Parathyroid adenoma (tissue), 2 donors: Measurements from ENCODE around the gene EIF2B2.

Source experiments
- H2AFZ ChIP-seq: fragments of 300-600 bp; sonication (generic); one replicate; pipeline ENCODE4 v1.7.0; 2017; ENCODE audit warnings: antibody characterized with exemption, mild to moderate bottlenecking
- H3K27ac ChIP-seq: fragments of 300-600 bp; sonication (generic); one replicate; pipeline ENCODE4 v1.7.0; 2017
- H3K27me3 ChIP-seq: fragments of 300-600 bp; sonication (generic); one replicate; pipeline ENCODE4 v1.7.0; 2017; ENCODE audit warnings: low read length; ENCODE audit not compliant: control insufficient read depth, insufficient read depth
- H3K36me3 ChIP-seq: fragments of 300-600 bp; sonication (generic); one replicate; pipeline ENCODE4 v1.7.0; 2017; ENCODE audit warnings: low read length; ENCODE audit not compliant: control insufficient read depth, insufficient read depth
- H3K4me1 ChIP-seq: fragments of 300-600 bp; sonication (generic); one replicate; pipeline ENCODE4 v1.7.0; 2017; ENCODE audit warnings: control low read depth
- H3K4me2 ChIP-seq: fragments of 300-600 bp; sonication (generic); one replicate; pipeline ENCODE4 v1.7.0; 2017; ENCODE audit warnings: low read length
- H3K4me3 ChIP-seq: fragments of 300-600 bp; sonication (generic); one replicate; pipeline ENCODE4 v1.7.0; 2017; ENCODE audit warnings: low read depth, low read length
- H3K79me2 ChIP-seq: fragments of 300-600 bp; sonication (generic); one replicate; pipeline ENCODE4 v1.7.0; 2017; ENCODE audit warnings: control low read depth
- H3K9ac ChIP-seq: fragments of 300-600 bp; sonication (generic); one replicate; pipeline ENCODE4 v1.7.0; 2017; ENCODE audit warnings: mild to moderate bottlenecking
- H3K9me3 ChIP-seq: fragments of 300-600 bp; sonication (generic); one replicate; pipeline ENCODE4 v1.7.0; 2017; ENCODE audit warnings: low read length; ENCODE audit not compliant: control insufficient read depth
- CTCF ChIP-seq: fragments of 300-600 bp; sonication (generic); IDR thresholded peaks from one replicate; pipeline ENCODE4 v1.7.0; 2017; ENCODE audit warnings: antibody characterized with exemption, mild to moderate bottlenecking
- donor health status: primary hyperparathyroidism.

The EIF2B2 gene

GRCh38 chr14:75010472-75011093 lies 7.9 kb downstream of the EIF2B2 start:
- no peak overlapping the region for H3K4me2 ChIP-seq
- no peaks in the 10 kb centered on the region for H3K27me3 ChIP-seq
- H3K79me2 ChIP-seq = no peaks in the 10 kb centered on the region
- H3K4me3 ChIP-seq = no peak overlapping the region
- H3K27ac ChIP-seq = peak overlapping the region; percentile 72
- TF ChIP-seq CTCF = no peak
- H2AFZ ChIP-seq = no peak overlapping the region
- no peaks in the 10 kb centered on the region for H3K9me3 ChIP-seq
- H3K36me3 ChIP-seq = no peaks in the 10 kb centered on the region
- no peak overlapping the region for H3K9ac ChIP-seq
- peaks cover 20% of the 10 kb centered on the region for H3K4me1 ChIP-seq

GRCh38 chr14:75011356-75011994 lies 8.8 kb downstream of the EIF2B2 start:
- Histone ChIP-seq H3K27ac (peak overlapping the region; percentile 72), H3K4me3 (peak overlapping the region; percentile 4), H3K9me3 (no peaks in the 10 kb centered on the region), H3K9ac (no peak overlapping the region), H2AFZ (no peak overlapping the region), H3K79me2 (no peaks in the 10 kb centered on the region), H3K27me3 (no peaks in the 10 kb centered on the region), H3K4me2 (peak overlapping the region; percentile 21), H3K36me3 (no peaks in the 10 kb centered on the region), H3K4me1 (peaks cover 20% of the 10 kb centered on the region)
- no peak for TF ChIP-seq CTCF

- Histone ChIP-seq H3K4me3 (no peak overlapping the region), H3K36me3 (no peaks in the 10 kb centered on the region), H3K4me2 (no peak overlapping the region), H3K27ac (no peak overlapping the region), H2AFZ (no peak overlapping the region), H3K79me2 (no peaks in the 10 kb centered on the region), H3K27me3 (no peaks in the 10 kb centered on the region), H3K9ac (no peak overlapping the region), H3K9me3 (no peaks in the 10 kb centered on the region), H3K4me1 (peaks cover 20% of the 10 kb centered on the region)
- TF ChIP-seq CTCF = no peak
These were observed 10.6 kb downstream of the EIF2B2 start for GRCh38 chr14:75013290-75013689.

GRCh38 chr14:75015496-75015895 lies 12.8 kb downstream of the EIF2B2 start:
- Histone ChIP-seq H3K9me3 (no peaks in the 10 kb centered on the region), H3K27me3 (no peaks in the 10 kb centered on the region), H3K36me3 (no peaks in the 10 kb centered on the region), H3K27ac (no peak overlapping the region), H3K4me2 (no peak overlapping the region), H3K9ac (no peak overlapping the region), H3K4me1 (peaks cover 20% of the 10 kb centered on the region), H3K79me2 (no peaks in the 10 kb centered on the region), H2AFZ (no peak overlapping the region), H3K4me3 (no peak overlapping the region)
- no peak for TF ChIP-seq CTCF

- H3K36me3 ChIP-seq = no peaks in the 10 kb centered on the region
- H3K9ac ChIP-seq = no peak overlapping the region
- H3K27ac ChIP-seq = no peak overlapping the region
- TF ChIP-seq CTCF = no peak
- no peaks in the 10 kb centered on the region for H3K9me3 ChIP-seq
- H3K27me3 ChIP-seq = no peaks in the 10 kb centered on the region
- H3K79me2 ChIP-seq = no peaks in the 10 kb centered on the region
- peaks cover 8% of the 10 kb centered on the region for H3K4me1 ChIP-seq
- H3K4me3 ChIP-seq = no peak overlapping the region
- H2AFZ ChIP-seq = no peak overlapping the region
- H3K4me2 ChIP-seq = no peak overlapping the region
These were observed 14.1 kb downstream of the EIF2B2 start for GRCh38 chr14:75016815-75017214.
